RPMI8226 (cell line): Measurements from ENCODE around the gene CHTOP.
A peak's percentile ranks its signal among the peaks of the same experiment; 100 is the strongest.

Experiments
- DNase-seq: peaks from one replicate; pipeline ENCODE4 v3.0.0-alpha.2; 2015

Gene CHTOP, protein sequence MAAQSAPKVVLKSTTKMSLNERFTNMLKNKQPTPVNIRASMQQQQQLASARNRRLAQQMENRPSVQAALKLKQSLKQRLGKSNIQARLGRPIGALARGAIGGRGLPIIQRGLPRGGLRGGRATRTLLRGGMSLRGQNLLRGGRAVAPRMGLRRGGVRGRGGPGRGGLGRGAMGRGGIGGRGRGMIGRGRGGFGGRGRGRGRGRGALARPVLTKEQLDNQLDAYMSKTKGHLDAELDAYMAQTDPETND

GRCh38 chr1:153633754-153634665, at the start of gene CHTOP:
Gene CHTOP, plus strand, starts transcription at chr1:153634066. Its CDS starts 2,523 bp downstream, at chr1:153636589.
- DNase-seq, result peak; percentile 99

GRCh38 chr1:153585006-153585405, 48.9 kb upstream of the CHTOP start:
- no peak for DNase-seq

DNA sequence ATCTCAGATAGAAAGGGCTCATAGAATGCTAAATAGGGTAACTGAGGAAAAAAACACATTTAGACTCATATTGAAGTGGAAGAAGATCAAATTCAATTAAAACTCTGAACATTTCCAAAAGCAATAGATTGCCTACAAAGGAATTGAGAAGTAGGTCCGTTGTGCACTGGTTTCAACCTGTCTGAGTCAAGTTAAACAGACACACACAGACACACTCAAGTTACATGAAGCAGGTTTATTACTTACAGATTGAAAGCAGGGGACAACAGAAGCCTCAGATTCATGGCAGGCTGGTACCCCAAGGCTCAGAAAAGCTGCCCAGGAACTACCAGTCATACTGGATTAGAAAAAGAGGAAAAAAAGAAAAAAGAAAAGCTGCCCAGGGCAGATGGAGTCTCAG, 47.5 kb upstream of the CHTOP start:
- no peak for DNase-seq

DNA sequence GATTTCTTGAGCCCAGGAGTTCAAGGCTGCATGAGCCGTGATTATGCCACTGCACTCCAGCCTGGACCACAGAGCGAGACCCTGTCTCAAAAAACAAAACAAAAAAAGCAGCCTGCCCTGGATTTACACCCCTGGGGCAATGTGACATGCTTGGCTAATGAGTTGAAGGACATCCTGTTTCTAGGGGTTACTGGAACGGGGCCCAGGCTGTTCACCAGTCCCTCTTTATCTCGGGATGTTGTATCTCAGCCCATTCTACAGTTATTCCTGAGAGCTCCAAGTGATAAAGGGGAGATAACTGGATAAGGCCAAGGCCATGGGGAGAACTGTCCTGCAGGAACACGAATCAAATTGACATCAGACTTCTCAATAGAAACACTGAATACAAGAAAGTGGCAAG, 46.6 kb upstream of the CHTOP start:
- DNase-seq, result no peak

DNA sequence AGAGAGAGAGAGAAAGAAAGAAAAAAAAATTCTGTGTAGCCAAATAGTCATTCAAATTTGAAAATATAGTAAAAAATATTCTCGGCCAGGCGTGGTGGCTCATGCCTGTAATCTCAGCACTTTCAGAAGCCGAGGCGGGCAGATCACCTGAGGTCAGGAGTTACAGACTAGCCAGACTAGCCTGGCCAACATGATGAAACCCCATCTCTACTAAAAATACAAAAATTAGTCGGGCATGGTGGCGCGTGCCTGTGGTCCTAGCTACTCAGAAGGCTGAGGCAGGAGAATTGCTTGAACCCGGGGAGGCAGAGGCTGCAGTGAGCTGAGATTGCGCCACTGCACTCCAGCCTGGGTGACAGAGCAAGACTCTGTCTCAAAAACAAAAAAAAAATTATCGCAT, 45.8 kb upstream of the CHTOP start:
- DNase-seq, result peak; percentile 67

GRCh38 chr1:153588482-153588881, 45.4 kb upstream of the CHTOP start:
- no peak for DNase-seq

DNA sequence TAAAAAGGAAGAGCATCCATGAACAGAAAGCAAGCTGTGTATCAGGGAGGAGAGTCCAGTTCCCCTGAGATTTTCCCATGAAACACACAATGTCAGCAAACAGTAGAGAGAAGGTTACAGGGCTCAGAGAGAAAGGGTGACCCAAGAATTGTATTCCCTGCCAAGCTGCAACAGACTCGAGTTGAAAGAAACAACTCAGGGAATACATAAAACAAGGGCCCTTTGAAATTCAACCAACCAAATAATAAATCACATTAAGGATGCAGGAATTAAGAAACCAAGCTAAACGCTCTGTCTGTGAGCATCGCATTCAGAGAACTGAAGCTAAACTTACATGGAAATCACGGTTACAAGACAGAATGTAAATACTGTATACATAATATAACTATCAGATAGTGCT, 41.1 kb upstream of the CHTOP start:
- no peak for DNase-seq

DNA sequence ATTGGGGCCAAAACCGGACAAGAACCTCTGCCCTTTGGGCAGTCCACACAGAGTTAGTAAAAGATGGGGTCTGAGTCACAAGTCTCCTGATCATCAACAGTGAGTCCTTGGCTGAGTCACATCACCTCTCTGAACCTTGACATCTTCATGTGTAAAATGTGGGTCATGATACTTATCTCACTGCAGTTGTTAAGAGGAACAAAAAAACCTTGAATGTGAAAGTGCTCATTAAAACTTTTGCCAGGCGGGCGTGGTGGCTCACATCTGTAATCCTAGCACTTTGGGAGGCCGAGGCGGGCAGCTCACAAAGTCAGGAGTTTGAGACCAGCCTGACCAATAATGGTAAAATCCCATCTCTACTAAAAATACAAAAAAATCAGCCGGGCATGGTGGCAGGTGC, 36.7 kb upstream of the CHTOP start:
- no peak for DNase-seq

GRCh38 chr1:153598309-153599172, 35.3 kb upstream of the CHTOP start:
- DNase-seq, result peak; percentile 83

- no peak for DNase-seq
Observed at GRCh38 chr1:153599847-153600246, 34.0 kb upstream of the CHTOP start.

- DNase-seq, result no peak
Observed at GRCh38 chr1:153602749-153603148, 31.1 kb upstream of the CHTOP start.

- DNase-seq, result no peak
Observed at GRCh38 chr1:153606194-153606593, 27.7 kb upstream of the CHTOP start.

- no peak for DNase-seq
Observed at GRCh38 chr1:153607381-153607780, 26.5 kb upstream of the CHTOP start.

GRCh38 chr1:153608089-153608682, 25.7 kb upstream of the CHTOP start:
- no peak for DNase-seq

DNA sequence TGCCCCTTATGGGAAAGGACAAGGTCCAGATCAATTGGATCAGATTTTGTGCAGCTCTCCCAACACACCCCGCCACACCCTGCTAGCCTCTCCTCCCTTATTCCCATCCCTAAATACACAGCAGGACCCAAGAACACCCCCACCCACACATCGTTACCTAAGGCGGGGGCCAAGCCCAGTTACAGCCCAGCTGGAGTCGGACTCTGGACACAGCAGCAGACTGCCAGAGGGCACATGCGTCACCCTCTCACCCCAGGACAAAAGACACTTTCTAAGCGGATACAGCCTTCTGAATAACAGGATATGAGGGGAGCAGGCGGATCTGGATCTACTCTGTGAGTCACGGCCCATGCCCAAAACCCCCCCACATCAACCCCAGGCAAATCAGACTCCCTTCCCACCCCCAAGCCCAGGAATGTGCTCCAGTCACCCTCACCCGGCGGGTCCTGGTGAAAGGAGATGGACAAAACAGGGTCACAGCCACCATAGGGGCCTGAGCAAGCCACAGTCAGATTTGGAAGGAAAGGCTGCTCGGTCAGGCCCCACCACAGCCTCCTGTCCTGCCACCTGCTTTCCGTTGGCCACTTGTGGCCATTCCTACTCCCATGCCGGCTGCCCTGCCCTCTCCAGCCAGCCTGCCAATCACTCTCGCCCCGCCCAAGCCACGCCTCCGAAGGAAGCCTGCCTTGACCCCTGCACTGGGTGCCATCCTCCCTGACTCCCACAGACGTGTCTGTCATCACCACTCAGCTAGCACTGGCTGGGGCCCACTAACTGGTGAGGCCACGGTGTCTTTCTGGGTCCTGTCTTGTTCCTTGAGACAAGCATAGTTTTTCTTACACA, 24.9 kb upstream of the CHTOP start:
- DNase-seq, result no peak

DNA sequence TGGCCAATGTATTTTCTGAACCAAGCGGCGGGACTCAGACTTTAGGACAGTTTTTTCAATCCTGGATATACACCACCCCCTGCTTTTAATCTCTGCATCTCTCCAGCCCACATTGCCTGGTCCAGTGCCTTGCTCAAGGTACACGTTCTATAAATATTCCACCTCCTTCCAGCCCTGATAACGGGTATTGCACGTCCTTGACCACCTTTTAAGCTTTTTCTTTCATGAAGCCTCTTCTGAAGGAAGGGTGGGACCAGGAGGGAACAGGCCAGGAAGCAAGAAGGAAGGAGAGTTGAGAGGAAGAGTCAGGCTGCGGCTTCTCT, 24.3 kb upstream of the CHTOP start:
- no peak for DNase-seq

DNA sequence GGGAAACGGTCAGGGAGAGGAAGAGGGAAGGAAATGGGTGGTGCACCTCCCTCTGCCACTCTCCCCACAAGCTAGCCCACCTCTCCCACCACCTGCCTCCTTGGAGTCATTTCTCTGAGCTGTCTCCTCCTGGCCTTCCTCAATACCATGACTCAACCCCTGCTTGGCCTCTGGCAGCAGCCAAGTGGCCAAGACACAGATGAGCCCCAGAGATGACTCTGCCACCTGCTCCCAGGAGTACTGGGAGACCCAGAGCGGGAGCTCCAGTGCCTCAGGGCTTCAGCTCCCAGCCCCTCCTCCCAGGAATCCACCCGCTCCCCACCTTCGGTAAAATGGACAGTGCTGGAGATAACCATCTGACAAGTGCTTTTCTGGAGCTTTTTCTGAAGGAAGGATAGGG, 23.5 kb upstream of the CHTOP start:
- no peak for DNase-seq

GRCh38 chr1:153610811-153611301, 23.0 kb upstream of the CHTOP start:
- no peak for DNase-seq

DNA sequence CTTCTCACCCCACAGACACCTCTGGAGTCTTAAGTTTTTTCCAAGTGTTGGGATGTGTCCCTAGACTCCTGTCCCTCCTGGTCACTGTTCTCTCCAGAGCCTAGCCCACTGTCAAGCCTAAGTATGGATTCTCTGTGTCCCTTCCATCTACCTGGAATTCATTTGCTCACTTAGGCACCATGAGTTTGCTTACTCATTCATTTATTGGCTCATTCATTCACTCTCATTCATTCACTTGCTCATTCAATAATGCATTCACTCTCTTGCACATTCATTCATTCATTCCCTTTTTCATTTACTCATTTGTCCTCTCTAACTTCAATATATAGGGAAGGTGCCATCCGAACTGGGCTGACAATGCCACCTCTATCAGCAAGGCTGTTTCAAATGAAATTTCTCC, 22.5 kb upstream of the CHTOP start:
- no peak for DNase-seq

- DNase-seq, result no peak
Observed at GRCh38 chr1:153612111-153612754, 21.6 kb upstream of the CHTOP start.

DNA sequence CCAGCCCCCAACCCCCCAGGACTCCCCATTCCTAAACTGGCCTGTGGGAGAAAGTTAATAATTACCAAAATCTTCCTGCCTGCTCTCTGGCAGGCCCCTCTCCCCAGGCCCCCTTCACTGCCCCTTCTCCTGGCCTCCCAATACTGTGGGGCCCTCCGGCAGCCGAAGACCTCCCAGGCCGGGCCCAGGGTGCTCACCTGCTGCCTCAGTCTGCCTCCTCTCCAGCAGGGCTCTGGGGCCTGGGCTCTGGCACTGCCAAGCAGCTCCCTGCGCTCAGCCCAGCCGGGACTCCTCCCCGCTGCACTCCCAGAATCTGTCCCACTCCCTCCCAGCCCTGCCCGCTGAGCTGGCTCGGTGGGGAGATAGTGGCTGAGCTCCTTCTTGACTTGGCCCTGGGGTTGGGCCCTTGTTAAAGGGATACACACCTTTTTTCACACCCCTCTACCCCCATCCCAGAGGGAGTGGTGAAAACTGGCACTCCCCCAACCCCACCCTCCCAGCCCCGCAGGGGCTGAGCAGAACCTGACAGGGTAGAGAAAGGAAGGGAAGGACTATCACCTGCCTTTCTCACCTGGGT, 21.0 kb upstream of the CHTOP start, which contains the start of gene S100A16:
Gene S100A16, minus strand, starts transcription at position 383 of the 577 bp plus-strand sequence. CDS start 4,986 bp downstream, outside the sequence.
- DNase-seq, result no peak
